Fibroblast of villous mesenchyme (primary cell): Measurements from ENCODE around the gene TCF7. TPM values are rescaled to one million over a fixed set of nuclear protein-coding genes. Genes with fewer than 3 reads are reported as not detected.

ENCODE experiments used
- DNase-seq: peaks from one replicate; pipeline ENCODE4 v3.0.0-alpha.2; 2010; ENCODE audit warnings: low read depth
- H3K4me3 ChIP-seq: 2 replicates; pipeline ENCODE4 v1.5.1; 2011; ENCODE audit warnings: low read depth, mild to moderate bottlenecking, low read length
- CTCF ChIP-seq: IDR thresholded peaks from 2 replicates; pipeline ENCODE4 v1.5.1; 2012; ENCODE audit warnings: low read depth, mild to moderate bottlenecking, low read length; ENCODE audit not compliant: insufficient read depth
- total RNA-seq: library from RNA; depleted of rRNA; stranded (reverse); fragments of >200 nt; gene quantifications from 2 replicates; pipeline ENCODE4 v1.2.3, GENCODE V29; 2012

The TCF7 gene
- total RNA-seq, 1 donor = under 0.01 TPM

- H3K4me3 ChIP-seq = no peak overlapping the region
- no peak for DNase-seq
- no peak for TF ChIP-seq CTCF
These were observed 17.2 kb upstream of the TCF7 start for GRCh38 chr5:134097211-134097749.

DNA sequence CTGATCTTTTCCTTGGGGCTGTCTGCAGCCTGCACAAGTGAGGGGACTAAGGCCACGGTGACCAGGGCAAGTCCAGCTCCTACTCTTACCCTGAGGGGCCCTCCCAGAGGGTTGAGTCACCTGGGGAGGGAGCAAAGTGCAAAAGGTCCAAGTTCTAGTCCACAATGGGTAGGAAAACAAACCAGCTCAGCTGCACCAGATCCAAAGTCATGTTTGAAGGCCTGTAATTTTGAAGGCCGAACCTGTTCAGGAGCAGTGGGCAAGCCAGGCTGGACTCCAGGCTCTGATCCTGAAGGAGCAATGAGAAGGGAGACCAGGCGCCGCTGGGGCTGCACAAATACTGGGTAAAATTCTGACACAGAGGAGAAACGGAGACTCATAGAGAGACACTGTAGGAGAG, 15.8 kb upstream of the TCF7 start:
- no peak overlapping the region for H3K4me3 ChIP-seq
- no peak for TF ChIP-seq CTCF
- no peak for DNase-seq

- TF ChIP-seq CTCF = no peak
- no peak for DNase-seq
- no peak overlapping the region for H3K4me3 ChIP-seq
These were observed 15.1 kb upstream of the TCF7 start for GRCh38 chr5:134099288-134099872.

GRCh38 chr5:134099939-134100282, 14.6 kb upstream of the TCF7 start:
- no peak for DNase-seq

DNA sequence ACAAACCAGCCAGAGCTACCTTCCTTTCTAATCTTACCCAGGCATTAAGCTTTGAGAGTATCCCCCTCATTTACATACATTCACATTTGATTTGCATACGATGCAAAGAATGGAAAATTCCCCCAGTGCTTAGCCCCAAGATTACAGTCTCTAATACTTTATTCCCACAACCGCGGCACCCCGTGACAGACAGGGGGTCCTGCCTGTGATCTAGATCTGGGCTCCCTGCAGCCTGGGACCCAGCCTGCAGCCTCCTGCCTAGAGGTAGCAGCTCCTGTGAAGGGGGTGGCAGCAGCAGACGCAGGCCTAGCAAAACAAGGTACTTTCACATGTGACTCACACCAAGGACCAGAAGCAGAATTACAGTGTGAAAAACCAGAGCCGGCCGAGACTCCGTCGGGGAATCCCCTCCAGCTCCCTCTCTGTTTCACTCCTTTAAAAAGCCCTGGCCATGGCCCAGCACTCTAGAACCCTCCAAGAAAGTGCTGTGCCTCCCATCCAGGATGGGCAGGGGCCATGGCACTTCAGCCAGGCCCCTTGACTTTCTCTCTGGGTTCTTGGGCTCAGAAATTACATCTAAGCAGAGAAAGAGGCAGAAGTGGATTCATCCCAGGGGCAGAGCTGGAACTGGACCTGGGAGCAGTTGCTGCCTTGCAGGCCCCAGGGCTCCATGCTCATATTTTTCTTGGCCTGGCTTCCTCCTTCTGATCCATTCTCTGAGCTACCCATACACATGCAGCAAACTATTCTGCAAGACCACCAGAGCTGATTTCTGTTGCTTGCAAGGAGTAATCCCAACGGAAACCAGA, 14.0 kb upstream of the TCF7 start:
- TF ChIP-seq CTCF = no peak
- peak; percentile 53 for DNase-seq
- no peak overlapping the region for H3K4me3 ChIP-seq

More at GRCh38 chr5:134099939-134100282, 14.6 kb upstream of the TCF7 start:
- no peak for TF ChIP-seq CTCF
- H3K4me3 ChIP-seq = no peak overlapping the region

- no peak for DNase-seq
These were observed 12.6 kb upstream of the TCF7 start for GRCh38 chr5:134101686-134102439.

More at GRCh38 chr5:134101686-134102439, 12.6 kb upstream of the TCF7 start:
- TF ChIP-seq CTCF = peak; percentile 87
- no peak overlapping the region for H3K4me3 ChIP-seq
